ENCODE results near the gene LRP1B.

The LRP1B gene

GRCh38 chr2:141641462-141641861, 489.4 kb downstream of the LRP1B start:
- DNase-seq: no peak

- no peak for DNase-seq
These were observed 491.0 kb downstream of the LRP1B start for GRCh38 chr2:141639809-141640208.

- DNase-seq: no peak
These were observed 497.7 kb downstream of the LRP1B start for GRCh38 chr2:141633132-141633531.

- no peak for DNase-seq
These were observed 500.3 kb downstream of the LRP1B start for GRCh38 chr2:141630407-141630930.

GRCh38 chr2:141620372-141620771, 510.4 kb downstream of the LRP1B start:
- no peak for DNase-seq

GRCh38 chr2:141618457-141618856, 512.4 kb downstream of the LRP1B start:
- DNase-seq: no peak

GRCh38 chr2:141611981-141612380, 518.8 kb downstream of the LRP1B start:
- no peak for DNase-seq

GRCh38 chr2:141611176-141611571, 519.6 kb downstream of the LRP1B start:
- no peak for DNase-seq

GRCh38 chr2:141610564-141611175, 520.1 kb downstream of the LRP1B start:
- no peak for DNase-seq

GRCh38 chr2:141605163-141605562, 525.7 kb downstream of the LRP1B start:
- no peak for DNase-seq

- DNase-seq: no peak
These were observed 529.2 kb downstream of the LRP1B start for GRCh38 chr2:141601511-141602152.

GRCh38 chr2:141599721-141600120, 531.1 kb downstream of the LRP1B start:
- no peak for DNase-seq

- DNase-seq: no peak
These were observed 531.8 kb downstream of the LRP1B start for GRCh38 chr2:141598982-141599381.

- DNase-seq: no peak
These were observed 535.4 kb downstream of the LRP1B start for GRCh38 chr2:141595316-141595920.

- DNase-seq: no peak
These were observed 539.0 kb downstream of the LRP1B start for GRCh38 chr2:141591787-141592186.

- no peak for DNase-seq
These were observed 540.2 kb downstream of the LRP1B start for GRCh38 chr2:141590620-141591019.

- DNase-seq: no peak
These were observed 541.5 kb downstream of the LRP1B start for GRCh38 chr2:141589314-141589713.

- DNase-seq: no peak
These were observed 543.8 kb downstream of the LRP1B start for GRCh38 chr2:141586985-141587384.

- DNase-seq: no peak
These were observed 548.6 kb downstream of the LRP1B start for GRCh38 chr2:141582213-141582612.

GRCh38 chr2:141579071-141579470, 551.7 kb downstream of the LRP1B start:
- no peak for DNase-seq

GRCh38 chr2:141570474-141571131, 560.2 kb downstream of the LRP1B start:
- DNase-seq: no peak

GRCh38 chr2:141569941-141570340, 560.9 kb downstream of the LRP1B start:
- no peak for DNase-seq

- DNase-seq: no peak
These were observed 565.2 kb downstream of the LRP1B start for GRCh38 chr2:141565597-141565996.

GRCh38 chr2:141560723-141561122, 570.1 kb downstream of the LRP1B start:
- no peak for DNase-seq

Data from CD4-positive, alpha-beta T cell treated with Interleukin-17A for 4 hours (primary cell).